H7 (cell line): ENCODE measurements around the gene RGN. TPM values are rescaled to one million over a fixed set of nuclear protein-coding genes. Genes with fewer than 3 reads are reported as not detected.
A peak's percentile ranks its signal among the peaks of the same experiment; 100 is the strongest.
"Not testable (repeated sequence)": the region's sequence is repeated elsewhere in the genome, so short reads cannot be mapped to it uniquely, and the experiment has no call there.

ENCODE experiments used
- DNase-seq: peaks from one replicate; pipeline ENCODE4 v3.0.0; 2012
- H3K27me3 ChIP-seq: 2 replicates; pipeline ENCODE4 v1.6.0; 2011; ENCODE audit warnings: mild to moderate bottlenecking, low read length; ENCODE audit not compliant: control insufficient read depth, insufficient read depth
- H3K36me3 ChIP-seq: replicated peaks from 2 replicates; pipeline ENCODE4 v1.5.1; 2011; ENCODE audit warnings: low read length; ENCODE audit not compliant: control insufficient read depth, insufficient read depth
- H3K4me3 ChIP-seq: 2 replicates; pipeline ENCODE4 v1.5.1; 2011; ENCODE audit warnings: low read depth, mild to moderate bottlenecking, control low read depth, low read length, moderate library complexity; ENCODE audit not compliant: insufficient read depth
- total RNA-seq: library from RNA; depleted of rRNA; stranded (reverse); fragments of >200 nt; shearing (Covaris generic); gene quantifications from 2 replicates; pipeline ENCODE4 v1.2.3, GENCODE V29; 2014

Gene RGN
- total RNA-seq, 1 experiment from 2014 or later: 0.31 TPM

DNA sequence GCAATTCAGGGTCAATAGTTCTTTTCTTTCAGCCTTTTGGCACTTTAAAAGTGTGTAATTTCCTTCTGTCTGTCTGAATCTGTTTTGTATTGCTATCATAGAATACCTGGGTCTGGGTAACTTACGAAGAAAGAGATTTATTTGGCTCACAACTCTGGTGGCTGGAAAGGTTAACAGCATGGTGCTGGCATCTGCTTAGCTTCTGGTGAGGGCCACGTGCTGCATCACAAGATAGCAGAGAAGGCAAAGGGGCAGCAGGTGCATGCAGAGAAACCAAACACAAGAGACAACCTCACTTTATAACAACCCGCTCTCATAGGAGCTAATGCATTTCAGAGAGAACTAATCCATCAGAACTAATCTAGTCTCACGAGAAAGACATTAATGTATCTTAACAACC, 18.8 kb downstream of the RGN start:
- Histone ChIP-seq H3K27me3 (no peaks in the 10 kb centered on the region), H3K36me3 (no peaks in the 10 kb centered on the region), H3K4me3 (no peak overlapping the region)
- no peak for DNase-seq

DNA sequence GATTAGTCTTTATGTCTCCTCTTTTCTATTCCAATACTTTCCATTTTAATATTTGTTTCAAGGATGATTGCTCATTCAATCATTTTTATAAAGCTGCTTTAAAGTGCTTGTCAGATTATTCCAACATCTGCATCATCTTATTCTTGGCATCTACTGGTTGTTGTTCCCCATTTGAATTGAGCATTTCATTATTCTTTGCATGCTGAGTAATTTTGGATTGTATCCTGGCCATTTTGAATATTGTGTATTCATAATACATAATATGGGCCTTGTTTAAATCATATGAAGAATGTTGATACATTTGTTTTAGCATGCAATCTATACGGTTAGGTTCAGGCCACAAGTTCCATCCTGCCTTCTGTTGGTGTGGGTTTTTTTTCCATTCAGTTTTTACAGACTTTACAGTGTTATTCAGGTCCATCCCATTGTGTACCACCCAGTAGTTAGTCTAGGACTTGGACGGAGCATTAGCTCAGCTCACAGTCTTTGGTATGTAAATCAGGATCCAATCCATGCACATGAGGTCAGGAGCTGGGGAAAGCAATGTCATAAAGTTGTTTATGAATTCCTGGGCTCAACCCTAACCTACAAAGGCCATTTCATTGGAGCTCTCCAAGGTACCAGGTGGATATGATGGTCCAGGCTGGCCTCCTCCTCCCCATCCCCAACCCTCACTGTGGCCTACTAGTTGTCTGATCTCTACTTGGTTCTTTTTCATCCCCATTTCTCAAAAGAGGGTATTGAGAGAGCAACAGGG, 20.3 kb downstream of the RGN start:
- no peak overlapping the region for H3K4me3 ChIP-seq
- no peaks in the 10 kb centered on the region for H3K27me3 ChIP-seq
- H3K36me3 ChIP-seq: no peaks in the 10 kb centered on the region
- DNase-seq: no peak

- Histone ChIP-seq H3K27me3 (no peaks in the 10 kb centered on the region), H3K36me3 (no peaks in the 10 kb centered on the region), H3K4me3 (no peak overlapping the region)
- no peak for DNase-seq
These were observed 23.0 kb downstream of the RGN start for GRCh38 chrX:47101206-47101605.

DNA sequence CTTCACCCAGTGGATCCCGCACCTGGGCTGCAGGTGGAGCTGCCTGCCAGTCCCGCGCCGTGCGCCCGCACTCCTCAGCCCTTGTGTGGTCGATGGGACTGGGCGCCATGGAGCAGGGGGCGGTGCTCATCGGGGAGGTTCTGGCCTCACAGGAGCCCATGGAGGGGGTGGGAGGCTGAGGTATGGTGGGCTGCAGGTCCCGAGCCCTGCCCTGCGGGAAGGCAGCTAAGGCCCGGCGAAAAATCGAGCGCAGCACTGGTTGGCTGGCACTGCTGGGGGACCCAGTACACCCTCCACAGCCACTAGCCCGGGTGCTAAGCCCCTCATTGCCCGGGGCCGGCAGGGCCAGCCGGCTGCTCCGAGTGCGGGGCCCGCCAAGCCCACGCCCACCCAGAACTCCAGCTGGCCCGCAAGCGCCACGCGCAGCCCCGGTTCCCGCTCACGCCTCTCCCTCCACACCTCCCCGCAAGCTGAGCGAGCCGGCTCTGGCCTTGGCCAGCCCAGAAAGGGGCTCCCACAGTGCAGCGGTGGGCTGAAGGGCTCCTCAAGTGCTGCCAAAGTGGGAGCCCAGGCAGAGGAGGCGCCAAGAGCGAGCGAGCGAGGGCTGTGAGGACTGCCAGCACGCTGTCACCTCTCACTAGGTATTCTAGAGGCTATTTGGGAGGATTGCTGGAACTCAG, 32.8 kb downstream of the RGN start:
- DNase-seq, H3K36me3 ChIP-seq, H3K4me3 ChIP-seq, H3K27me3 ChIP-seq: not testable (repeated sequence)

DNA sequence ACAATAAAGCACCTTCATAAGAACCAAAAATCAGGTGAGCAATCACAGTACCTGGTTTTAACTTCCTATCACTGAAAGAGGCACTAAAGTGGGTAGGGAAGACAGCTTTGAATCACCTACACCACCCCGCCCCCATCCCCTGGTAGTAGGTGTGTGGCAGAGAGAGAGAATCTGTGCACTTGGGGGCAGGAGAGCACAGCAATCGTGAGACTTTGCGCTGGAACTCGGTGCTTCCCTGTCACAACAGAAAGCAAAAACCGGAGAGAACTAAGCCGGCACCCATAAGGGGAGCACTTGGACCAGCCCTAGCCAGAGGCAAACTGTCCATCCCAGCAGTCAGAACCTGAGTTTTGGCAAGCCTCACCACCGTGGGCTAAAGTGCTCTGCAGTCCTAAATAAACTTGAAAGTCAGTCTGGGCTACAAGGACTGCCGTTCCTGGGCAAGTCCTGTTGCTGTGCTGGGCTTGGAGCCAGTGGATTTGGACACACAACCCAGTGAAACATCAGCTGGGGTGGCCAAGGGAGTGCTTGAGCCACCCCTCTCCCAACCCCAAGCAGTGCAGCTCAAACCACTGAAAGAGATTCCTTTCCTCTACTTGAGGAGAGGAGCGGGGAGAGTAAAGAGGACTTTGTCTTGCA, 34.2 kb downstream of the RGN start:
- no peak overlapping the region for H3K4me3 ChIP-seq
- no peak for DNase-seq

DNA sequence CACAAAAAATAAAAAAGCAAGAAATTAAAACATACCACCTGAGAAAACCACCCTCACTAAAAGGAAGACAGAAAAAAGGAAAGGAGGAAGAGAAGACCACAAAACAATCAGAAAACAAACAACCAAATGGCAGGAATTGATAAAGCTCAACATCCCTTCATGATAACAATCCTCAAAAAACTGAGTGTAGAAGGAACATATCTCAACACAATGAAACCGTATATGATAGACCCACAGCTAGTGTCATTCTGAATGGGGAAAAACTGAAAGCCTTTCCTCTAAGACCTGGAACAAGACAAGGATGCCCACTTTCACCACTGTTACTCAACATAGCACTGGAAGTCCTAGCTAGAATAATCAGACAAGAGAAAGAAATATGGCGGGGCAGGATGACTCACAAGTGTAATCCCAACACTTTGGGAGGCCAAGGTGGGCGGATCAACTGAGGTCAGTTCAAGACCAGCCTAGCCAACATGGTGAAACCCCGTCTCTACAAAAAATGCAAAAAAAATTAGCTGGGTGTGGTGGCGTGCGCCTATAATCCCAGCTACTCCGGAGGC, 38.4 kb downstream of the RGN start:
- not testable (repeated sequence) for H3K27me3 ChIP-seq, H3K4me3 ChIP-seq, DNase-seq, H3K36me3 ChIP-seq

More for the DNA sequence above, 34.2 kb downstream of the RGN start:
- H3K36me3 ChIP-seq: no peaks in the 10 kb centered on the region
- no peaks in the 10 kb centered on the region for H3K27me3 ChIP-seq

GRCh38 chrX:47124466-47124865, 46.2 kb downstream of the RGN start:
- H3K36me3 ChIP-seq, H3K27me3 ChIP-seq, DNase-seq, H3K4me3 ChIP-seq: not testable (repeated sequence)

DNA sequence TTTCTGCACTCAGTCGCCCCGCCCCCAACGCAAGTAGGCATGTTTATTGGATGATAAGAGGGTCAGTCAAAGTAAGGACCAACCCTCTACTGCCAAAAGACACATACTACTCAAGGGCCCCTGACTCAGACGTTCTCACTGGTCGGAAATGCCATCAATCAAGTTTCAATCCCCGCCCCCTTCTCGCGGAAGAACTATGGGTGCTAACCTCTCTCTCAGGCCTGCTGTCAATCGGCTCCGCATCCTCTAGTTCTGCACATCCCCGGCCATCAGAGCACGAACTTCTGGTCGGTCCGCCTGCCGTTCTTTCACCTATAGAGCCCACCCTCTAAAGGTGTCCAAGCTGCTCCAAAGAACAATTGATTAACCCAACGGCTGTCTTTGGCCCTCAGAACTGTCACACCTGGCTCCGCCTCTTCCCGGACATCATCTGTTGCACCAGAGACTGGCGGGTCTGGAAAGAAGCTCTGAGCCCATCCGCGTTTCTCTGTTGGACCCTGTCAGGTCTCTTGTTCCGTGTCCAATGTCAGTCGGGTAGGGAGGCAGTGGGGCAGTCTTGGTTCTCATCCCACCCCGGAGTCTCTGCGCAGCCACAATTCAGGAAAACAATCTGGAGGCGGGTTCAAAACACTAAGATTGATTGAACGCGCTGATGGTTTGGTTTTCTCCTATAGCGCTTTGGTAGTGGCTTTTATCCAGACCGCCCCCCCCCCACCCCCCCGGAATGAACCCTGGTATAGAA, 51.1 kb downstream of the RGN start:
- no peaks in the 10 kb centered on the region for H3K27me3 ChIP-seq
- peak; percentile 84 for DNase-seq
- H3K4me3 ChIP-seq: peak overlapping the region; percentile 63
- no peaks in the 10 kb centered on the region for H3K36me3 ChIP-seq

GRCh38 chrX:47129899-47130358, 51.7 kb downstream of the RGN start:
- no peaks in the 10 kb centered on the region for H3K36me3 ChIP-seq
- no peaks in the 10 kb centered on the region for H3K27me3 ChIP-seq
- H3K4me3 ChIP-seq: peak overlapping the region; percentile 63
- DNase-seq: no peak

DNA sequence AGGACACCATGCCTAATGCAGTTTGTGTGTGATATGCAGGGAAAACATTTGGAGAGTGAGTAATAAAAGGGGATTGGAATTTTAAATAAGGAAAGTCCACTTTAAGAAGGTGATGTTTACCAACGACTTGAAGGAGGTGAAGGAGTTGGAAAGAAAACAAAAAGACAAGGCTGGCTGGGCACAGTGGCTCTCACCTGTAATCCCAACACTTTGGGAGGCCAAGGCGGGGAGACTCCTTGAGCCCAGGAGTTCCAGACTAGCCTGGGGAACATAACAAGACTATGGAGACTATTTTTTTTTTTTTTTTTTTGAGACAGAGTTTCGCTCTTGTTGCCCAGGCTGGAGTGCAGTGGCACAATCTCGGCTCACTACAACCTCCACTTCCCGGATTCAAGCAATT, 55.2 kb downstream of the RGN start:
- H3K27me3 ChIP-seq: no peaks in the 10 kb centered on the region
- H3K4me3 ChIP-seq: no peak overlapping the region
- DNase-seq: no peak
- no peaks in the 10 kb centered on the region for H3K36me3 ChIP-seq

DNA sequence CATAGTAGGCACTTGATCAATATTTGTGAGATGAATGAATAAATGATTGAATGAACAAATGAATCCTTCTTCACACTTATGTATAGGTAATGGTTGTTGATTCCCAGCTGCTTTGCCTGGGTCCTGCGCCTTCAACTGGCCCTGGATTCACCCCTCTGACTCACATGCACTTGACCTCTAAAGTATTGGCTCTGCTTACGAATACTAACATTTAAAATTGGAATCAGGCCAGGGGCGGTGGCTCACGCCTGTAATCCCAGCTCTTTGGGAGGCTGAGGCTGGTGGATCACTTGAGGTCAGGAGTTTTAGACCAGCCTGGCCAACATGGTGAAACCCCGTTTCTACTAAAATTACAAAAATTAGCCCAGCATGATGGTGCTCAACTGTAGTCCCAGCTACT, 57.4 kb downstream of the RGN start:
- DNase-seq, H3K27me3 ChIP-seq, H3K36me3 ChIP-seq, H3K4me3 ChIP-seq: not testable (repeated sequence)

DNA sequence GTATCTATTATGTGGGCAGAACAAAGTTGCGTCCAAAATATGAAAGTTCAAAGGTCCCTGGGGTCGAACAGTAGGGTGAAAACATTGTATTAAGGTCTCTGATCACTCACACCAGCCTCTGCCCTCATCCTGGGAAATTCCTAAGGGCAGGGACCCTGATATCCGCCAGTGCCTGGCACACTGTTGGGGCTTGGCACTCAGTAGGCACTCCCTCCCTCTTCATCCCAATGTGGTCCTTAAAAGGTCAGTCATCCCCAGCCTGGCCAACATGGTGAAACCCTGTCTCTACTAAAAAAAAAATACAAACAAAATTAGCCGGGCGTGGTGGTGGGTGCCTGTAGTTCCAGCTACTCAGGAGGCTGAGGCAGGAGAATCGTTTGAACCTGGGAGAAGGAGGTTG, 59.9 kb downstream of the RGN start:
- no peaks in the 10 kb centered on the region for H3K27me3 ChIP-seq
- no peak for DNase-seq
- H3K36me3 ChIP-seq: peaks cover 6% of the 10 kb centered on the region
- no peak overlapping the region for H3K4me3 ChIP-seq
